K562 (cell line): Measurements from ENCODE around the gene SLCO2A1. TPM values are rescaled to one million over a fixed set of nuclear protein-coding genes. Genes with fewer than 3 reads are reported as not detected.

ENCODE experiments used
- ATAC-seq: fragments of 200-7000 bp; cut with Tn5 transposase; 3 replicates; pipeline ENCODE4 v1.9.1; 2020; ENCODE audit warnings: moderate library complexity
- BruUV-seq: library from RNA; stranded (reverse); fragments of 400-500 nt; replicated peaks from 2 replicates; lab custom pipeline; 2021; lab: Mats Ljungman, UMichigan
- CTCF ChIA-PET: fragments of 300-600 bp; formaldehyde crosslinking; extraction: SDS; loops from one replicate; lab custom pipeline; 2021; ENCODE audit warnings: low intra/inter-chr PET ratio; lab: Yijun Ruan, JAX
- POLR2A ChIA-PET: fragments of 300-600, 350-650 bp; sonication (Branson Sonifier 250); formaldehyde crosslinking; extraction: SDS; loops from one replicate; lab custom pipeline; 2021; ENCODE audit warnings: antibody characterized with exemption, inconsistent platforms; lab: Yijun Ruan, JAX
- DNase-seq, 4 experiments: peaks; one replicate each; pipeline versions ENCODE4 v3.0.0 to v3.0.0-alpha.2; 2011 to 2018; ENCODE audit warnings: low spot score in 3 of 4, mixed read lengths in 3 of 4; ENCODE audit errors: extremely low read depth in 1 of 4
- FAIRE-seq: peaks from 2 replicates; lab custom pipeline; 2011; peaks lifted over from hg19 to GRCh38; lab: Jason Lieb, UNC
- H2AFZ ChIP-seq: 2 replicates; pipeline ENCODE4 v1.6.0; 2011; ENCODE audit warnings: low read depth, low read length, control low read depth, inconsistent platforms
- H3K27ac ChIP-seq: fragments of 200-600 bp; 3 replicates; pipeline ENCODE4 v1.8.0; 2011; ENCODE audit warnings: low read depth, mild to moderate bottlenecking, control low read depth, inconsistent platforms, low read length, moderate library complexity, mixed read lengths; ENCODE audit errors: extremely low read depth
- H3K27me3 ChIP-seq, 2 experiments: fragments of 300-600 bp in 1 of 2; 2 replicates in 1 of 2; 3 replicates in 1 of 2; pipeline versions ENCODE4 v1.6.0 to v1.8.0; 2011; ENCODE audit warnings: inconsistent platforms in 2 of 2, low read length in 2 of 2, mild to moderate bottlenecking in 1 of 2, mixed read lengths in 1 of 2, moderate library complexity in 1 of 2; ENCODE audit not compliant: control insufficient read depth in 2 of 2, insufficient read depth in 2 of 2
- H3K36me3 ChIP-seq: fragments of 300-600 bp; 3 replicates; pipeline ENCODE4 v1.8.0; 2011; ENCODE audit warnings: mild to moderate bottlenecking, low read length, inconsistent platforms; ENCODE audit not compliant: control insufficient read depth, insufficient read depth
- H3K4me1 ChIP-seq, 2 experiments: fragments of 200-600 bp in 1 of 2; replicated peaks in 1 of 2; 2 replicates in 1 of 2; 3 replicates in 1 of 2; pipeline versions ENCODE4 v1.5.1 to v1.8.0; 2011; ENCODE audit warnings: inconsistent platforms in 2 of 2, low read length in 2 of 2, mild to moderate bottlenecking in 1 of 2, mixed read lengths in 1 of 2, moderate library complexity in 1 of 2; ENCODE audit not compliant: control insufficient read depth in 2 of 2, insufficient read depth in 2 of 2
- H3K4me2 ChIP-seq: 2 replicates; pipeline ENCODE4 v1.6.1; 2011; ENCODE audit warnings: low read length, control low read depth, inconsistent platforms, mixed read lengths; ENCODE audit not compliant: insufficient read depth
- H3K4me3 ChIP-seq: fragments of 200-600 bp; sonication (generic), shearing (Covaris generic); 2 replicates; pipeline ENCODE4 v1.5.1; 2016; ENCODE audit warnings: control low read depth, inconsistent platforms
- H3K79me2 ChIP-seq: fragments of 200-600 bp; 3 replicates; pipeline ENCODE4 v1.8.0; 2011; ENCODE audit warnings: low read length, inconsistent platforms; ENCODE audit not compliant: control insufficient read depth, insufficient read depth
- H3K9ac ChIP-seq, 2 experiments: 2 replicates each; pipeline versions ENCODE4 v1.6.0 to v1.6.1; 2011; ENCODE audit warnings: low read depth in 2 of 2, low read length in 2 of 2, control low read depth in 1 of 2, inconsistent platforms in 1 of 2, mild to moderate bottlenecking in 1 of 2, mixed read lengths in 1 of 2; ENCODE audit not compliant: insufficient read depth in 1 of 2
- H3K9me1 ChIP-seq: one replicate; pipeline ENCODE4 v1.6.0; 2011; ENCODE audit warnings: inconsistent platforms, mild to moderate bottlenecking, low read length, moderate library complexity; ENCODE audit not compliant: control insufficient read depth, insufficient read depth
- H3K9me3 ChIP-seq: replicated peaks from 2 replicates; pipeline ENCODE4 v1.5.1; 2011; ENCODE audit warnings: low read depth, low read length, inconsistent platforms; ENCODE audit not compliant: control insufficient read depth, insufficient read depth
- H4K20me1 ChIP-seq: replicated peaks from 2 replicates; pipeline ENCODE4 v1.6.1; 2011; ENCODE audit warnings: low read length, inconsistent platforms, mixed read lengths; ENCODE audit not compliant: control insufficient read depth, insufficient read depth
- HDAC2 ChIP-seq: fragments of 450-650 bp; IDR thresholded peaks from 2 replicates; pipeline ENCODE4 v1.6.1; 2016; ENCODE audit warnings: mild to moderate bottlenecking
- HNRNPK ChIP-seq: fragments of 200-400 bp; formaldehyde crosslinking; IDR thresholded peaks from one replicate; pipeline ENCODE4 v1.6.1; 2018; ENCODE audit warnings: mild to moderate bottlenecking, low read depth, low read length; ENCODE audit not compliant: poor library complexity, severe bottlenecking
- SRSF1 ChIP-seq: fragments of 200-400 bp; formaldehyde crosslinking; IDR thresholded peaks from 2 replicates; pipeline ENCODE4 v1.6.1; 2017; ENCODE audit warnings: mild to moderate bottlenecking, low read depth, low read length, moderate library complexity
- ZNF507 ChIP-seq: conservative IDR thresholded peaks from 2 replicates; pipeline ENCODE4 v1.6.1; 2017; ENCODE audit warnings: missing genetic modification characterization, missing compliant biosample characterization
- ZNF583 ChIP-seq: fragments of 250-450 bp; sonication (Bioruptor Pico); IDR thresholded peaks from 2 replicates; pipeline ENCODE4 v1.4.0; 2020
- ZNF644 ChIP-seq: fragments of 200-800 bp; sonication (Bioruptor generic); IDR thresholded peaks from 2 replicates; pipeline ENCODE4 v1.6.1; 2016; ENCODE audit warnings: low read depth, missing genetic modification characterization, missing compliant biosample characterization
- ZNF695 ChIP-seq: fragments of 450-650 bp; formaldehyde crosslinking; IDR thresholded peaks from 2 replicates; pipeline ENCODE4 v1.4.0; 2020; ENCODE audit warnings: mild to moderate bottlenecking, moderate library complexity
- WGBS: fragments of 100-300 bp; shearing (Covaris generic); methylation state at CpG from one replicate; pipeline ENCODE4 v1.1.6; 2016; ENCODE audit warnings: low coverage, mixed read lengths; ENCODE audit not compliant: insufficient coverage; ENCODE audit errors: missing lambda C conversion rate; 5-methylcytosine and 5-hydroxymethylcytosine counted together
- in situ Hi-C: fragments of 300-500 bp; cut with MboI; formaldehyde crosslinking; loops from 4 replicates; pipeline ENCODE4 v1.15.0; 2018; ENCODE audit warnings: inconsistent platforms, mixed read lengths
- intact Hi-C: fragments of 100-400 bp; cut with micrococcal nuclease; formaldehyde crosslinking; loops from 2 replicates; pipeline ENCODE4 v1.14.2; 2022
- polyA plus RNA-seq, 8 experiments: library from polyadenylated mRNA; depleted of rRNA in 4 of 8; stranded (reverse) in 5 of 8; unstranded in 3 of 8; fragments of >200 nt; fragmentation: Nextera tagmentation in 2 of 8; fragmentation: Illumina TruSeq in 1 of 8; extraction: Ambion mirVana in 2 of 8; extraction: Trizol in 1 of 8; gene quantifications; 2 replicates each; pipeline versions ENCODE4 v1.2.1 to v1.2.3, GENCODE V29; 2011 to 2014; ENCODE audit warnings: inconsistent platforms in 1 of 8, missing spikeins in 1 of 8
- total RNA-seq, 7 experiments: library from RNA; depleted of rRNA in 6 of 7; stranded (reverse); fragments of >200 nt in 6 of 7; fragmentation: Illumina TruSeq in 2 of 7; extraction: Trizol in 2 of 7; gene quantifications; 2 replicates each; pipeline versions ENCODE4 v1.2.1 to v1.2.3, GENCODE V29; 2011 to 2021; ENCODE audit warnings: low replicate concordance in 1 of 7
- TF ChIP-seq, protein P1 (sequence below): fragments of 450-650 bp; IDR thresholded peaks from 2 replicates; pipeline ENCODE4 v1.6.1; 2018; ENCODE audit warnings: mild to moderate bottlenecking, low read depth; ENCODE audit not compliant: partially characterized antibody
- TF ChIP-seq, protein P2 (sequence below): fragments of 450-650 bp; formaldehyde crosslinking; IDR thresholded peaks from 2 replicates; pipeline ENCODE4 v1.4.0; 2022; ENCODE audit warnings: missing genetic modification characterization
- TF ChIP-seq, protein P3 (sequence below), 2 experiments: fragments of 450-650 bp; IDR thresholded peaks; 2 replicates each; pipeline ENCODE4 v1.6.1; 2016
- TF ChIP-seq, protein P4 (sequence below): fragments of 450-650 bp; formaldehyde crosslinking; IDR thresholded peaks from 2 replicates; pipeline ENCODE4 v1.4.0; 2020; ENCODE audit warnings: mild to moderate bottlenecking, moderate library complexity

SLCO2A1 gene
- total and polyA plus RNA-seq, 9 of the 15 experiments (the other 6 are each of a cell fraction or from before 2014, with no cell fraction given) = 0.16 to 1.0 TPM; not detected in 7

DNA sequence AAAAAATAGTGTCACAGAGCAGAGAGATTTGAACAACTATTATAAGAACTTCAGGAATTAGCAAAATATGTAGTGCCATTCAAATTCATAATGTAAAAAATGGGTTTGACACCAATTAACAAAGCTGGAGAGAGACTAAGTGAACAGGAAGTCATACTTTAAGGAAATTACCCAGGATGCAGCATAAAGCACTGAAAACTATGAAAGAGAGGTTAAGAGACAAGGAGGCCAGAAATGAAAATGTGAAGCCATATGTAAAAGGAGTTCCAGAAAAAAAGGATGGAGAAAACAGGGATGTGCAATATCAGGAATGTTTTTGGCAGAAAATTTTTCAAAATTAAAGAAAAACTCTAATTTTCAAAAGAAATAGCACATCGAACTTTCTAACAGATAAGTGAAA, 57.6 kb downstream of the SLCO2A1 start:
- Histone ChIP-seq H4K20me1 (no peaks in the 10 kb centered on the region), H3K27me3 (peaks cover 0 to 9% of the 10 kb centered on the region in 2 experiments; a peak in 2 of 5 replicates), H3K9ac (no peak overlapping the region), H3K36me3 (no peaks in the 10 kb centered on the region), H3K27ac (no peak overlapping the region), H3K4me2 (no peak overlapping the region)
- ATAC-seq = no peak
- CTCF ChIA-PET = no interaction called here
- TF ChIP-seq ZNF507 (tag) = no peak
- TF ChIP-seq, protein P1, sequence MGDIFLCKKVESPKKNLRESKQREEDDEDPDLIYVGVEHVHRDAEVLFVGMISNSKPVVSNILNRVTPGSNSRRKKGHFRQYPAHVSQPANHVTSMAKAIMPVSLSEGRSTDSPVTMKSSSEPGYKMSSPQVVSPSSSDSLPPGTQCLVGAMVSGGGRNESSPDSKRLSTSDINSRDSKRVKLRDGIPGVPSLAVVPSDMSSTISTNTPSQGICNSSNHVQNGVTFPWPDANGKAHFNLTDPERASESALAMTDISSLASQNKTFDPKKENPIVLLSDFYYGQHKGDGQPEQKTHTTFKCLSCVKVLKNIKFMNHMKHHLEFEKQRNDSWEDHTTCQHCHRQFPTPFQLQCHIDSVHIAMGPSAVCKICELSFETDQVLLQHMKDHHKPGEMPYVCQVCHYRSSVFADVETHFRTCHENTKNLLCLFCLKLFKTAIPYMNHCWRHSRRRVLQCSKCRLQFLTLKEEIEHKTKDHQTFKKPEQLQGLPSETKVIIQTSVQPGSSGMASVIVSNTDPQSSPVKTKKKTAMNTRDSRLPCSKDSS = no peak
- TF ChIP-seq, all 486 proteins: peak for 0
- BruUV-seq = no TSS peak
- Histone ChIP-seq H3K4me1 (no peaks in the 10 kb centered on the region), H3K9me3 (no peaks in the 10 kb centered on the region), H2AFZ (no peak overlapping the region), H3K9me1 (no peaks in the 10 kb centered on the region), H3K4me3 (no peak overlapping the region), H3K79me2 (no peaks in the 10 kb centered on the region)
- in situ Hi-C loops = no loop called here
- no peak for DNase-seq
- FAIRE-seq = no peak
- 0% methylated on average over 1 of the region's 1 CpG for WGBS
- POLR2A ChIA-PET = no interaction called here
- intact Hi-C loops = no loop called here

DNA sequence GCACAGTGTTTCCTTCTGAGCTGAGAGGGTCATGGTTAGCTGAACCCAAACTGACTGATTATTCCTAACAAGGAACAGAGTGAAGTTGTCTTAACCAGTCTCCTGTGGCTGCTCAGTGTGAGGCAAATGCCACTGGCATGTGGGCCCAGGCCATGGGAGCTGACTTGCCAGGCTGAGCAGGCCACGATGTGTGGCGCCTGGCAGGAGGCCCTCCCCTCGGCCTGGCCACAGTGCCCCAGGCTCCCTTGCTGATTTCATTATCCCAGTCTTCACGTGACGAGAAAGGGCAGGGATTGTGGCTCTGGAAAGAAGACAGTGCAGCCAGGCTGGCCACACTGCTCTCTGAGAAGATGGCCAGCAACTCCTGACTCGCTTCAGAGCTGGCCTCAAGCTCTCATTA, 58.8 kb downstream of the SLCO2A1 start:
- FAIRE-seq (no peak), DNase-seq (no peak), ATAC-seq (no peak)
- ChIA-PET CTCF (no interaction called here), POLR2A (interaction anchor here (0.8 kb wide), 2 partner anchors 195 to 236 kb away, joined by 3 read pairs; no protein-coding TSS in a partner anchor)
- intact Hi-C loops (no loop called here), in situ Hi-C loops (no loop called here)
- H3K27me3 ChIP-seq = peaks cover 0 to 15% of the 10 kb centered on the region in 2 experiments; a peak in 2 of 5 replicates
- no TSS peak for BruUV-seq
- H2AFZ ChIP-seq = no peak overlapping the region
- WGBS = 3% methylated on average over 5 of the region's 6 CpGs
- H3K27ac ChIP-seq = no peak overlapping the region
- H4K20me1 ChIP-seq = no peaks in the 10 kb centered on the region
- no peaks in the 10 kb centered on the region for H3K36me3 ChIP-seq
- H3K4me2 ChIP-seq = no peak overlapping the region
- no peak overlapping the region for H3K9ac ChIP-seq
- H3K9me1 ChIP-seq = no peaks in the 10 kb centered on the region
- no peaks in the 10 kb centered on the region for H3K9me3 ChIP-seq
- H3K79me2 ChIP-seq = no peaks in the 10 kb centered on the region
- no peaks in the 10 kb centered on the region for H3K4me1 ChIP-seq
- H3K4me3 ChIP-seq = no peak overlapping the region
- TF ChIP-seq ZNF695 (no peak), ZNF583 (CRISPR knock-in tag) (no peak), HNRNPK (no peak), SRSF1 (no peak), ZNF644 (tag) (no peak), HDAC2 (no peak)
- TF ChIP-seq, protein P2, sequence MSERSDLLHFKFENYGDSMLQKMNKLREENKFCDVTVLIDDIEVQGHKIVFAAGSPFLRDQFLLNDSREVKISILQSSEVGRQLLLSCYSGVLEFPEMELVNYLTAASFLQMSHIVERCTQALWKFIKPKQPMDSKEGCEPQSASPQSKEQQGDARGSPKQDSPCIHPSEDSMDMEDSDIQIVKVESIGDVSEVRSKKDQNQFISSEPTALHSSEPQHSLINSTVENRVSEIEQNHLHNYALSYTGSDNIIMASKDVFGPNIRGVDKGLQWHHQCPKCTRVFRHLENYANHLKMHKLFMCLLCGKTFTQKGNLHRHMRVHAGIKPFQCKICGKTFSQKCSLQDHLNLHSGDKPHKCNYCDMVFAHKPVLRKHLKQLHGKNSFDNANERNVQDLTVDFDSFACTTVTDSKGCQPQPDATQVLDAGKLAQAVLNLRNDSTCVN (CRISPR knock-in tag) = no peak
- TF ChIP-seq, protein P3, sequence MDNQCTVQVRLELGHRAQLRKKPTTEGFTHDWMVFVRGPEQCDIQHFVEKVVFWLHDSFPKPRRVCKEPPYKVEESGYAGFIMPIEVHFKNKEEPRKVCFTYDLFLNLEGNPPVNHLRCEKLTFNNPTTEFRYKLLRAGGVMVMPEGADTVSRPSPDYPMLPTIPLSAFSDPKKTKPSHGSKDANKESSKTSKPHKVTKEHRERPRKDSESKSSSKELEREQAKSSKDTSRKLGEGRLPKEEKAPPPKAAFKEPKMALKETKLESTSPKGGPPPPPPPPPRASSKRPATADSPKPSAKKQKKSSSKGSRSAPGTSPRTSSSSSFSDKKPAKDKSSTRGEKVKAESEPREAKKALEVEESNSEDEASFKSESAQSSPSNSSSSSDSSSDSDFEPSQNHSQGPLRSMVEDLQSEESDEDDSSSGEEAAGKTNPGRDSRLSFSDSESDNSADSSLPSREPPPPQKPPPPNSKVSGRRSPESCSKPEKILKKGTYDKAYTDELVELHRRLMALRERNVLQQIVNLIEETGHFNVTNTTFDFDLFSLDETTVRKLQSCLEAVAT (IDR thresholded peaks at IDR 0.05) = no peak
- TF ChIP-seq, protein P4, sequence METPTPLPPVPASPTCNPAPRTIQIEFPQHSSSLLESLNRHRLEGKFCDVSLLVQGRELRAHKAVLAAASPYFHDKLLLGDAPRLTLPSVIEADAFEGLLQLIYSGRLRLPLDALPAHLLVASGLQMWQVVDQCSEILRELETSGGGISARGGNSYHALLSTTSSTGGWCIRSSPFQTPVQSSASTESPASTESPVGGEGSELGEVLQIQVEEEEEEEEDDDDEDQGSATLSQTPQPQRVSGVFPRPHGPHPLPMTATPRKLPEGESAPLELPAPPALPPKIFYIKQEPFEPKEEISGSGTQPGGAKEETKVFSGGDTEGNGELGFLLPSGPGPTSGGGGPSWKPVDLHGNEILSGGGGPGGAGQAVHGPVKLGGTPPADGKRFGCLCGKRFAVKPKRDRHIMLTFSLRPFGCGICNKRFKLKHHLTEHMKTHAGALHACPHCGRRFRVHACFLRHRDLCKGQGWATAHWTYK (CRISPR knock-in tag) = no peak
